Fibroblast of skin of back (primary cell): ENCODE data around the gene CDPF1. TPM values are rescaled to one million over a fixed set of nuclear protein-coding genes. Genes with fewer than 3 reads are reported as not detected.
A peak's percentile ranks its signal among the peaks of the same experiment; 100 is the strongest.

Source experiments
- DNase-seq: peaks from one replicate; pipeline ENCODE4 v3.0.0-alpha.2; 2013
- polyA plus RNA-seq, 2 experiments: library from polyadenylated mRNA; unstranded; fragments of 120-200 nt; gene quantifications; one replicate each; pipeline ENCODE4 v1.2.1, GENCODE V29; 2013; ENCODE audit not compliant: insufficient read length in 2 of 2

Gene CDPF1, protein sequence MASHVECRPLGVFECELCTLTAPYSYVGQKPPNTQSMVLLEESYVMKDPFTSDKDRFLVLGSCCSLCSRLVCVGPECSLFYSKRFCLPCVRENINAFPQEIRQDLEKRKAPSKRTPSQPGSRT
- 8.1 TPM for polyA plus RNA-seq (2013, experiment 1 of 2; ENCODE audit: insufficient read length)
- polyA plus RNA-seq (2013, experiment 2 of 2; ENCODE audit: insufficient read length), result 6.6 TPM

DNA sequence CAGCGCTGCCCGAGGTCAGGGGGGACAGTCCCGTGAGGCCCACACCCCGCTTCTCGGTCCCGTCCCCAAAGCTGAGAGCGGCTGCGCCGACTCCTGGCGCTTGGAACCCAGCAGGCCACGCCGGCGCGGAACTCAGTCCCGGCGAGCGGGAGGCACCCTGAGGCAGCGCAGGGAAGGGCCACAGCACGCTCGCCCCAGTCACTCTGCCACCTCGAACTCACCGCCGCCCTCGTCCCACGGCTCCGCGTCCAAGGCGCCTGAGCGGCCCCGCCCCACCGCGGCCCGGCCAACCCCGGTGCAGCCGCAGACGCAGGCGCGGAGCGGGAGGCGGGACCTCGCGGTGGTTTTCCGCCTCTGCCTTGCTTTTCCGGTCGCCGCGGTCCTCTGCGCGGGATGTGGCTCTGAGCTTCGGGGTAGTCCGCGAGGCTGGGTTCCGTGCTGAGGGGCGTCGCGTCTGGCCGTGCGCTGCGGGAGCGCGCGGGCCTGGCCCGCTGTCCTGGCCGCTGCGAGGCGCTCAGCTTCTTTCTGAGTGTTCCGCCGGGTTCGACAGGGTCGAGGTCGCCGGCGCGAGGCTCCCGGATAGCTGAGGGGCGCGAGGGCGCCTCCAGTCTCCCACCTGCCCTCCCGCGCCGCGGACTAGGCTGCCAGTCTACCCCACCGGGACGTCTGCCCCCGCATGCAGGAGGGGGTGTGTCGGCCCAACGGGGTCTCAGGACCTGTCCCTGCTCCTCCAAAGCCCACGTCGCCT lies at the start of gene CDPF1:
CDPF1 (minus strand) TSS at position 259 of the 748 bp plus-strand sequence. CDS start 2,009 bp downstream, outside the sequence.
- peak; percentile 89 for DNase-seq

GRCh38 chr22:46299101-46299500 lies 49.0 kb upstream of the CDPF1 start:
- DNase-seq, result no peak

- DNase-seq, result peak; percentile 71
Observed at GRCh38 chr22:46297151-46297812, 47.2 kb upstream of the CDPF1 start.

- DNase-seq, result peak; percentile 98
Observed at GRCh38 chr22:46296257-46297150, 46.4 kb upstream of the CDPF1 start, which contains the start of gene GTSE1. Gene GTSE1, plus strand, starts transcription at chr22:46296870. Its CDS starts 531 bp downstream, at chr22:46297401.

- DNase-seq, result no peak
Observed at GRCh38 chr22:46295277-46295971, 45.3 kb upstream of the CDPF1 start.

DNA sequence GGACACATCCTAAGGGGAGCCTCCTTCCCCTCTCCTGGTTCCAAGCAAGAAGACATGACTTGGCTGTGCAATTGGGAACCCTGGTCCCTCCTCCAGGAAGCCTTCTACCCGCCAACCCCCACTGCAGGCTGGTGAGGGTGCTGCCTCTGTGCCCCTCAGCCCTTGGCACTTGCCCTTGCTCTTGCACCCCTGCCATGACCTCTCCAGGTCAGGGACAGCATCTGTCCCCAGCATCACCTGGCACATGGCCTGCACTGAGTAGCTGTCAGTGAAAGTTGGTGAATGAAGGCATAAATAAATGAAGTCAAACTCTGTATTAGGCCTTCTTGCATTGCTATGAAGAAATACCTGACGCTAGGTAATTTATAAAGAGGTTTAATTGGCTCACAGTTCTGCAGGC lies 44.7 kb upstream of the CDPF1 start:
- DNase-seq, result no peak

- peak; percentile 76 for DNase-seq
Observed at GRCh38 chr22:46293577-46294260, 43.6 kb upstream of the CDPF1 start.

DNA sequence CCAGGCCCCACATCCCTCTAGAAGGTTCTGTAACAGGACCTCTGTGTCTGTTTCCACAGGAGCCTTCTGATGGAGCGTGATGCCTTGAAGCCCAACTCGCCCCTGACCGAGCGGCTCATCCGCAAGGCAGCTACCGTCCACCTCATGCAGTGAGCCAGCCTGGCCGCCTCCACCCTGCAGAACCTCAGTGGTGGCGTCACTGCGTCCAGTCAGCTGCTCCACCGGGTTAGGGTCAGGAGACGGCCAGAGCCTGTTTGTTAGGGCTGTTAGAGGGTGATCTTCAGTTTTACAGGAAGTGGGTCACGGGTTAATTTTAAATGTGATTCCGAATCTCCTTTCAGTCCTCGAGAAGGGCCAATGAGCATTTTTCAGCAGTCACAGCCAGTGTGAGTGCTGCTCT lies 42.6 kb upstream of the CDPF1 start:
- no peak for DNase-seq

GRCh38 chr22:46292173-46292572 lies 42.1 kb upstream of the CDPF1 start:
- DNase-seq, result no peak

DNA sequence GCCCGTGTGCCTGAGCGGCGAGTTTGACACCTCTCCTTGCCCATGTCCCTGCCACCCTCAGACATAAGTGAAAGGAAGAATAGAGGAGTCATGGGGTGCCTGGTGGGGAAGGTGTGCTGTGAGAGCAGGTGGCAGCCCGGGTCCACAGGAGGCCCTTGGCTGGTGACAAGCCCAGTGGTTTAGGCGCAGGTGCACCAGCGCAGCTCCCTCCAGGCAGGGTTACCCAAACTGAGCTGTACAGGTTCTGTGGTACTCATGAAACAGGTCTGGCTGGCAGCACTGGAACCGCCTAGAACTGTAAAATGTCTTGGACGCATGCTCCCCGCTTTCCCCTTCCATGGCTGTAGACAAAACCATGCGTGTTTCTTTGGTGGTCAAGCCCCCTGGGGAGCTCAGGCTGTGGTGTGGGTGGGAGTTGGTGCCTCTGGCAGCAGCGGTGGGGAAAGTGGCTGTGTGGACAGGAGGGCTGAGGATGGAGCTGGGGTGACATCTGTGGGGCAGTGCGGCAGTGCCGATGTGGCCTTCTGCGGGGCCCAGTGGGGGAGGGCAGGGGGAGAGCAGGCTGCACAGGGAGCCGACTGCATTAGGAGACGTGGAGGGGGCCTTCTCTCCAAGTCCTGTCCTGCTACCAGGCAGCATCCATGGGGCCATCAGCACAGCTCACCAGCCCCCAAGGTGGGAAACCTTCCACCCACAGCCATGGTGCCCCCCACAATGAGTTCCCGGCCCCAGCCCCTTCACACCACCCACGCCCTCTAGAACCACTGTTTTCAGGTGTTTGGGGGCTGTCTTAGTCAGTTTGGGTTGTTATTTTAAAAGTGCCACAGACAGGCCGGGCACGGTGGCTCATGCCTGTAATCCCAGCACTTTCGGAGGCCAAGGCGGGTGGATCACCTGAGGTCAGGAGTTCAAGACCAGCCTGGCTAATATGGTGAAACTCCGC lies 41.0 kb upstream of the CDPF1 start:
- DNase-seq, result no peak

DNA sequence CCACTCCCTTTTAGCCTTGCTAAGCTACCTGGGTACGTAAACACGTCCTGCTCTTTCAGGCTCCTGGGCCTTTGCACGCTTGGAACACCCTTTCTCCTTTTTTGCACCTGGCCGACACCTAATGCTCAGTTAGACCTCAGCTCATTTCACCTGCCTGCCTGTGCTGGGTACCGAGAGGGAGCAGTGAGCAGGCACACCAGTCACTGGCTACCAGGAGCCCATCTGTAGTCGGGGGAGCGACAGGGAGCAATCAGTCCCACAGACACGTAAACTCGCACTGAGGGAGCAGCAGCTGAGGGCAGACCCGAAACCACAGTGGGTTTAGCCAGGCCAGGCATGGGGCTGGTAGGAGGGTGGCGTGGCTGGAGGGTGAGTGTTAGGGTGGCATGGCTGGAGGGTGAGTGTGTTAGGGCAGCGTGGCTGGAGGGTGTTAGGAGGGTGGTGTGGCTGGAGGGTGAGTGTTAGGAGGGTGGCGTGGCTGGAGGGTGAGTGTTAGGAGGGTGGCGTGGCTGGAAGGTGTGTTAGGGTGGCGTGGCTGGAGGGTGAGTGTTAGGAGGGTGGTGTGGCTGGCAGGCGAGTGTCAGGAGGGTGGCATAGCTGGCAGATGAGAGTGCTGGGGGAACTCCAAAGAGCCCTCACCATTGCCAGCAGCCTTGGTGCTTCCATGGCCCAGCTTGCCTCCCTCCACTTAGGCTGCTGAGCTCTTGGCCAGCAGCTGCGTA lies 40.2 kb upstream of the CDPF1 start:
- no peak for DNase-seq

DNA sequence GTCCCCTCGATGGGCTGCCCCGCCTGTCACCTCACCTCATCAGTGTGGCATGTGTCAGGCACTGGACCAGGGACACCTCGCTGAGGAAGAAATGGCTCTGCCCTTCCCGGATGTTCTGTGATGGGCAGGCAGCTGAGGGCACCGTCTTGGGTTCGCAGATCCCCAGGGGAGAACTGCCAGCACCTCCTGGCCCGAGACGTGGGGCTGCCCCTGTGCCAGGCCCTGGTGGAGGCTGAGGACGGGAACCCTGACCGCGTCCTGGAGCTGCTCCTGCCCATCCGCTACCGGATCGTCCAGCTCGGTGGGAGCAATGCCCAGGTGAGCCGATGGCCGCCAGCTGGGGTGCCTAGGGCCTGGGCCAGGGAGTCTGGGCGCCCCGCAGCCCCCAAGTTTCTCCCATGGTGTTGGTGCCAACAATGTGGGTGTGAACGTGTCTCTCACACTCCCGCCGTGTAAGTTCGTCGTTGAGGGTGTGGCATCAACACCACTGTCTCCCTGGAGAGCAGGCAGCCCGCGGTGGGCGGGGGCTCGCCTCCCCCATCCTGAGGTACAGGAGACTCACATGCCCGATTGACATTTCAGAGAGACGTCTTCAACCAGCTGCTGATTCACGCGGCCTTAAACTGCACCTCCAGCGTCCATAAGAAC lies 39.3 kb upstream of the CDPF1 start:
- no peak for DNase-seq

DNA sequence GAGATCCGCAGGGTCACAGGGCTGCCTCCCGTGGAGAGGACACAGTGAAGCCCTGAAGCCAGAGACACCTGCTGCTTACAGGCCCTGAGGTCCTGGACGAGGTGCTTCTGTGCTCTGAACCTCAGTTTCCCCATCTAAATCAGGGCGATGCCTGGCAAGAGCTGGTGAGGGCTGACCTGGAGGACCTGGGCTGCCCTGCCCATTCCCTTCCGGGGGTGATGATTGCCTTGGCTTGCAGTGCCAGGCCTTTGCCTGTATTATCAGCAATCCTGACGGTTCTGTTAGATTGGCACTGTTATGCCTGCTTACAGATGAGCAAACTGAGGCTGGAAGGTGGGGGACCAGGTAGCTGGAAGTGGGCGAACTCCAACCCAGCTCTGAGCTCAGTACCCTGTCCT lies 38.8 kb upstream of the CDPF1 start:
- DNase-seq, result no peak

- no peak for DNase-seq
Observed at GRCh38 chr22:46287873-46288751, 38.0 kb upstream of the CDPF1 start.

GRCh38 chr22:46286941-46287872 lies 37.1 kb upstream of the CDPF1 start:
- no peak for DNase-seq

GRCh38 chr22:46286006-46286405 lies 35.9 kb upstream of the CDPF1 start:
- DNase-seq, result peak; percentile 73
